ENCODE results near the gene RNF220. TPM values are rescaled to one million over a fixed set of nuclear protein-coding genes. Genes with fewer than 3 reads are reported as not detected.

RNF220 gene
- total RNA-seq, 1 experiment from 2014 or later: 66.6 TPM

- BruUV-seq (replicated peaks): no TSS peak
- no peaks in the 10 kb centered on the region for H3K9me2 ChIP-seq (replicated peaks; ENCODE audit: low read length)
- H3K27ac ChIP-seq (ENCODE audit: low read length): no peak overlapping the region
- H2AFZ ChIP-seq (ENCODE audit: low read length): no peak overlapping the region
- TF ChIP-seq EZH2phosphoT487 (IDR thresholded peaks at IDR 0.05; ENCODE audit: borderline replicate concordance, low read length): no peak
- TF ChIP-seq EZH2 (IDR thresholded peaks at IDR 0.05; ENCODE audit: low read length, unreplicated experiment): no peak
- TF ChIP-seq CTCF (conservative IDR thresholded peaks at IDR 0.05; ENCODE audit: low read depth, low read length): no peak
- CTCF ChIA-PET: no interaction called here
- ATAC-seq (no peak), DNase-seq (no peak)
- H3K4me1 ChIP-seq (ENCODE audit: insufficient read depth, low read length): peaks cover 11% of the 10 kb centered on the region
- no peaks in the 10 kb centered on the region for H3K36me3 ChIP-seq (ENCODE audit: low read depth, low read length)
- POLR2A ChIA-PET (ENCODE audit: unreplicated experiment): no interaction called here
- H4K20me1 ChIP-seq (ENCODE audit: low read length): no peaks in the 10 kb centered on the region
- no peaks in the 10 kb centered on the region for H3F3A ChIP-seq (ENCODE audit: low read length, unreplicated experiment)
- H3K27me3 ChIP-seq (ENCODE audit: low read length): no peaks in the 10 kb centered on the region
- no peaks in the 10 kb centered on the region for H3K9me3 ChIP-seq (ENCODE audit: low read length)
- no peaks in the 10 kb centered on the region for H3K79me2 ChIP-seq (ENCODE audit: low read length)
- H3K9ac ChIP-seq (ENCODE audit: low read length): no peak overlapping the region
- intact Hi-C loops (cut with micrococcal nuclease): no loop called here
- no peak overlapping the region for H3K4me3 ChIP-seq (ENCODE audit: low read length)
- no peak overlapping the region for H3K4me2 ChIP-seq (ENCODE audit: low read length)
Measured at GRCh38 chr1:44542420-44543063, 137.5 kb downstream of the RNF220 start.

GRCh38 chr1:44543064-44543744 lies 138.1 kb downstream of the RNF220 start:
- Histone ChIP-seq H2AFZ (ENCODE audit: low read length) (no peak overlapping the region), H3K4me3 (ENCODE audit: low read length) (no peak overlapping the region), H3K4me2 (ENCODE audit: low read length) (no peak overlapping the region), H3K27ac (ENCODE audit: low read length) (no peak overlapping the region), H3K27me3 (ENCODE audit: low read length) (no peaks in the 10 kb centered on the region), H3K4me1 (ENCODE audit: insufficient read depth, low read length) (peaks cover 11% of the 10 kb centered on the region), H3F3A (ENCODE audit: low read length, unreplicated experiment) (no peaks in the 10 kb centered on the region), H3K9me3 (ENCODE audit: low read length) (no peaks in the 10 kb centered on the region), H4K20me1 (ENCODE audit: low read length) (no peaks in the 10 kb centered on the region), H3K79me2 (ENCODE audit: low read length) (no peaks in the 10 kb centered on the region), H3K9ac (ENCODE audit: low read length) (no peak overlapping the region), H3K36me3 (ENCODE audit: low read depth, low read length) (no peaks in the 10 kb centered on the region), H3K9me2 (replicated peaks; ENCODE audit: low read length) (no peaks in the 10 kb centered on the region)
- no TSS peak for BruUV-seq (replicated peaks)
- ChIA-PET POLR2A (ENCODE audit: unreplicated experiment) (no interaction called here), CTCF (no interaction called here)
- no peak for TF ChIP-seq CTCF (conservative IDR thresholded peaks at IDR 0.05; ENCODE audit: low read depth, low read length)
- no peak for TF ChIP-seq EZH2phosphoT487 (IDR thresholded peaks at IDR 0.05; ENCODE audit: borderline replicate concordance, low read length)
- no peak for TF ChIP-seq EZH2 (IDR thresholded peaks at IDR 0.05; ENCODE audit: low read length, unreplicated experiment)
- no peak for DNase-seq
- no peak for ATAC-seq
- intact Hi-C loops (cut with micrococcal nuclease): no loop called here

GRCh38 chr1:44543786-44544185 lies 138.7 kb downstream of the RNF220 start:
- H3K36me3 ChIP-seq (ENCODE audit: low read depth, low read length): no peaks in the 10 kb centered on the region
- BruUV-seq (replicated peaks): no TSS peak
- no peak overlapping the region for H3K9ac ChIP-seq (ENCODE audit: low read length)
- H3K27ac ChIP-seq (ENCODE audit: low read length): no peak overlapping the region
- TF ChIP-seq EZH2phosphoT487 (IDR thresholded peaks at IDR 0.05; ENCODE audit: borderline replicate concordance, low read length): no peak
- TF ChIP-seq EZH2 (IDR thresholded peaks at IDR 0.05; ENCODE audit: low read length, unreplicated experiment): no peak
- TF ChIP-seq CTCF (conservative IDR thresholded peaks at IDR 0.05; ENCODE audit: low read depth, low read length): no peak
- H3K79me2 ChIP-seq (ENCODE audit: low read length): no peaks in the 10 kb centered on the region
- POLR2A ChIA-PET (ENCODE audit: unreplicated experiment): no interaction called here
- DNase-seq (no peak), ATAC-seq (no peak)
- no peak overlapping the region for H2AFZ ChIP-seq (ENCODE audit: low read length)
- H3K27me3 ChIP-seq (ENCODE audit: low read length): no peaks in the 10 kb centered on the region
- no peaks in the 10 kb centered on the region for H3F3A ChIP-seq (ENCODE audit: low read length, unreplicated experiment)
- H3K9me2 ChIP-seq (replicated peaks; ENCODE audit: low read length): no peaks in the 10 kb centered on the region
- H3K9me3 ChIP-seq (ENCODE audit: low read length): no peaks in the 10 kb centered on the region
- no peak overlapping the region for H3K4me3 ChIP-seq (ENCODE audit: low read length)
- no peaks in the 10 kb centered on the region for H4K20me1 ChIP-seq (ENCODE audit: low read length)
- CTCF ChIA-PET: no interaction called here
- no peak overlapping the region for H3K4me2 ChIP-seq (ENCODE audit: low read length)
- peaks cover 11% of the 10 kb centered on the region for H3K4me1 ChIP-seq (ENCODE audit: insufficient read depth, low read length)
- intact Hi-C loops (cut with micrococcal nuclease): no loop called here
